IPS-20b (cell line): ENCODE results near the gene KIF5A.
"Not testable (repeated sequence)": the region's sequence is repeated elsewhere in the genome, so short reads cannot be mapped to it uniquely, and the experiment has no call there.

Experiments
- H3K27ac ChIP-seq: one replicate; pipeline ENCODE4 v1.5.1; 2013; ENCODE audit warnings: low read length
- H3K27me3 ChIP-seq: 2 replicates; pipeline ENCODE4 v1.6.1; 2013; ENCODE audit warnings: mild to moderate bottlenecking, low read length, inconsistent platforms; ENCODE audit not compliant: insufficient read depth
- H3K36me3 ChIP-seq: 2 replicates; pipeline ENCODE4 v1.6.1; 2013; ENCODE audit warnings: low read depth, mild to moderate bottlenecking, inconsistent platforms, low read length, moderate library complexity; ENCODE audit not compliant: insufficient read depth
- H3K4me1 ChIP-seq: 2 replicates; pipeline ENCODE4 v1.6.1; 2013; ENCODE audit warnings: mild to moderate bottlenecking, control low read depth, inconsistent platforms, low read length, moderate library complexity; ENCODE audit not compliant: insufficient read depth
- H3K4me3 ChIP-seq: 2 replicates; pipeline ENCODE4 v1.5.1; 2013; ENCODE audit warnings: mild to moderate bottlenecking, low read length, inconsistent platforms
- H3K9ac ChIP-seq: 2 replicates; pipeline ENCODE4 v1.6.1; 2013; ENCODE audit warnings: low read depth, mild to moderate bottlenecking, inconsistent platforms, low read length, moderate library complexity
- H3K9me3 ChIP-seq: 2 replicates; pipeline ENCODE4 v1.6.1; 2013; ENCODE audit warnings: mild to moderate bottlenecking, low read depth, low read length, inconsistent platforms; ENCODE audit not compliant: insufficient read depth

KIF5A gene

DNA sequence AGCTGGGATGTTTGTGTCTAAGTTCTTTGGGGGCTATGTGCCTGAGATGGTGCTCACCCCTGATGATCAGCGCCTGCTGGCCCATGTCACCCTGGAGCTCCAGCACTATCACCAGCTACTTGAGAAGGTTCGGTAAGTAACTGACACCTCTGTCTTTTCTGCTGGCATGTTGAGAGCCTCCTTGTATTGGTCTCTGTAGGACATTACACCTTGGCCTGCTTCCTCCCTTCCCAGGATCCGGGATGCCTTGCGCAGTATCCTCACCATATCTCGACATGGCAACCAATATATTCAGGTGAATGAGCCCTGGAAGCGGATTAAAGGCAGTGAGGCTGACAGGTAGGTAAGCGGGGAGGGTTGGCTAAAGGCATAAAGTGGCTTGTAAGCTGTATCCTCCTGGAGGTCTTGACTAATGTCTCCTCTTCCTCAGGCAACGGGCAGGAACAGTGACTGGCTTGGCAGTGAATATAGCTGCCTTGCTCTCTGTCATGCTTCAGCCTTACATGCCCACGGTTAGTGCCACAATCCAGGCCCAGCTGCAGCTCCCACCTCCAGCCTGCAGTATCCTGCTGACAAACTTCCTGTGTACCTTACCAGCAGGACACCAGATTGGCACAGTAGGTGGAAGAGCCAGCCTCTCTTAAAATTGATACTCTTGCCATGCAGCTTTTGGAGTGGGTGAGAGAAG lies 35.0 kb upstream of the KIF5A start:
- Histone ChIP-seq H3K9me3 (no peaks in the 10 kb centered on the region), H3K36me3 (peaks cover 94% of the 10 kb centered on the region), H3K27ac (no peak overlapping the region), H3K9ac (no peak overlapping the region), H3K4me1 (peaks cover 4% of the 10 kb centered on the region; the same call in 1 of the 2 replicates), H3K4me3 (no peak overlapping the region), H3K27me3 (no peaks in the 10 kb centered on the region)

DNA sequence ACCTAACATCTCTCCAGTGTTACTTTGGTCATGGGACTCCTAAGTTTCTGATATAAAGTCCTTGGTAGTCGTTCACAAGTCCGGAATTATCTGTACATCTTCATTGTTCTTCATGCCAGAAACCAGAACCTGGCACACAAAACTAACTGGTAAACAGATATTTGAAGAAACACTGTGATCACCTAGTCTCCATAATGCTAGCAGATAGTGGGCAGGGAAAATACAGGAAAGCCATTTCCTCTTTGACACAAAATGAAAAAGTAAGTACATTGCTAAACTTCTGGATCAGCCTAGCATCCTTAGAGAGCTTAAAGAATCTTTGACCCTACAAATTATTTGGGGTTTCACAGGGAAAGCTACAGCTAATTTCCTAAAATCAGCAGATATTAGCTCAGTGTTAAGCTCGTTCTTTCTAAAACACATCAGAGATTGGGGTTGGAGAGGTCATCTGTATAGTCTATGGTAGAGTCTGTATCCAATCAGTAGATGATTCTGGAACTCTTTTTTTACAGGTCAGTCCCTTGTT lies 34.4 kb upstream of the KIF5A start:
- peaks cover 88% of the 10 kb centered on the region for H3K36me3 ChIP-seq
- H3K9me3 ChIP-seq: no peaks in the 10 kb centered on the region
- no peak overlapping the region for H3K27ac ChIP-seq
- H3K4me3 ChIP-seq: no peak overlapping the region
- no peak overlapping the region for H3K9ac ChIP-seq
- no peaks in the 10 kb centered on the region for H3K27me3 ChIP-seq
- H3K4me1 ChIP-seq: peaks cover 4% of the 10 kb centered on the region; the same call in 1 of the 2 replicates

DNA sequence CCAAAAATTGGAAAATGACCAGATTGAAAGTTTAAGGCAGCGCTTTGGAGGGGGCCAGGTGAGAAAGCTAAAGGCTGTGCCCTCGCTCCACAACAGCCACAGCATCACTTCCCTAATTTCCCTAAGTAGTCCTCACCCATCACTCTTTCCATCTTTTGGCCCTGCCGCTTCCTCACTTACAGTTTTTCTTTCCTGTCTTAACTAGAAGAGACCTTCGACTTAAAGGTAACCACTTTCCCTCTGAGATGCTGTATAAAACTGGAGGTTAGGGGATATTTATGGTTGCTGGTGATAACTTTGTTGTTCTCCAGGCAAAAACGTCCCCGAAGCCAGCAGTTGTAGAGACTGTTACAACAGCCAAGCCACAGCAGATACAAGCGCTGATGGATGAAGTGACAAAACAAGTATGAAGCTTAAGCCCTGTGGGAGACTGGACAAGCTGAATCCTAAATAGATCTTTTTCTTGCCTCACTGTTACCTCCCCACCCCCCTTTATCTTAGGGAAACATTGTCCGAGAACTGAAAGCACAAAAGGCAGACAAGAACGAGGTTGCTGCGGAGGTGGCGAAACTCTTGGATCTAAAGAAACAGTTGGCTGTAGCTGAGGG lies 33.8 kb upstream of the KIF5A start:
- Histone ChIP-seq H3K27me3 (no peaks in the 10 kb centered on the region), H3K9me3 (no peaks in the 10 kb centered on the region), H3K4me1 (peaks cover 5% of the 10 kb centered on the region; the same call in 1 of the 2 replicates), H3K27ac (no peak overlapping the region), H3K36me3 (peaks cover 83% of the 10 kb centered on the region), H3K4me3 (no peak overlapping the region), H3K9ac (no peak overlapping the region)

DNA sequence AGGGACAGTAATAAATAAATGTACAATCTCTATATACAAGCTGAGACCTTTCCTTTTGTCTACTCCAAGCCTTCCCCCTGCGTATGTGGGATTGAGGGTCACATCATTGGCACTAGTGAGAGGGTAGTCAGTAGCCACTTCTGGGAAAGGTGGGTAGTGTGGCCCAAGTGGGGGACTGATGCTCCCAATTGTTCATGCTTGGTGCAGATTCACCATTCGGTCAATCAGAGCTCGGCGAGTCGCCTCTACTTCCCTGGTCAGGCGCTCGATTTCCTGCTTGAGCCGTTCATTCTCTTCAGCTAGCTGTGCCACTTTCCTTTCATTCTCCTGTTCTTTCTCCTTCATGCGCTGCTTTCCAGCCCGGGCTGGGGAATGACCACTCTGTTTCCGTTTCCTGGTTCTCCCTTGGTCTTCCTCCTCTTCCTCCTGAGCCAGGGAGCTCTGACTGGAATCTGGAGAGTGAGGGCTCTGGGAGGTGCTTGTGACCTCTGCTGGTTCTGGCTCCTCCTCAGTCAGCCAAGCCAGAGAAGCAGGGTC lies 33.2 kb upstream of the KIF5A start:
- peaks cover 76% of the 10 kb centered on the region for H3K36me3 ChIP-seq
- peaks cover 12% of the 10 kb centered on the region; the same call in 1 of the 2 replicates for H3K4me1 ChIP-seq
- H3K9me3 ChIP-seq: no peaks in the 10 kb centered on the region
- no peak overlapping the region for H3K4me3 ChIP-seq
- no peak overlapping the region for H3K27ac ChIP-seq
- no peaks in the 10 kb centered on the region; the same call in 1 of the 2 replicates for H3K27me3 ChIP-seq
- no peak overlapping the region for H3K9ac ChIP-seq

DNA sequence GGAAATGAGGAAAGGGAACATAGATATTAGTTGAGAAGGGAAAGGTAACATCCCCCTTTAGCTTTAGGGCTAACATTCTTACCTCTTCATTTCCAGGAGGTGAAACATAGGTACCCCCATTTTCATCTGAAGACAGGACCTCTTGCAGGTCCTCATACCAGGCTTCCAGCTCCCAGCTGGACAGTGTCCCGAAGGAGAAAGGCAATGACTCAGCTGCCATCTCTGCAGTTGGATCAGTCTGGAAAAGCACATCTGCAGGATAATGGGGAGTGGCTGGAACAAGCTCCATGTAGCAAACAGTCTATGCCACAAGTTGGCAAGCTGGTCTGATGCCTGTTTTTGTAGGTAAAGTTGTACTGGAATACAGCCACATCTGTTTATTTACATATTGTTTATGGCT lies 32.7 kb upstream of the KIF5A start:
- no peak overlapping the region for H3K27ac ChIP-seq
- H3K36me3 ChIP-seq: peaks cover 71% of the 10 kb centered on the region
- no peaks in the 10 kb centered on the region for H3K9me3 ChIP-seq
- no peak overlapping the region for H3K4me3 ChIP-seq
- peaks cover 16% of the 10 kb centered on the region; the same call in 1 of the 2 replicates for H3K4me1 ChIP-seq
- no peaks in the 10 kb centered on the region; the same call in 1 of the 2 replicates for H3K27me3 ChIP-seq
- no peak overlapping the region for H3K9ac ChIP-seq

DNA sequence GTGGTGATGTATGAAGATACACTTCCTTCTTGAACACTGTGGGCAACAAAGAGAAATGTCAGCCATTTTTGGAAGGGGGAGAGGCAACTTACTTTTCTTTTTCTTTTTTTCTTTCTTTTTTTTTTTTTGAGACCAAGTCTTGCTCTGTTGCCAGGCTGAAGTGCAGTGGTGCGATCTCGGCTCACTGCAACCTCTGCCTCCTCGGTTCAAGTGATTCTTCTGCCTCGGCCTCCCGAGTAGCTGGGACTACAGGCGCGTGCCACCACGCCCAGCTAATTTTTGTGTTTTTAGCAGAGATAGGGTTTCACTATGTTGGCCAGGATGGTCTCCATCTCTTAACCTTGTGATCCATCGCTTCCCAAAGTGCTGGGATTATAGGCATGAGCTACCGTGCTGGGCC lies 32.1 kb upstream of the KIF5A start:
- H3K27ac ChIP-seq, H3K9me3 ChIP-seq, H3K27me3 ChIP-seq, H3K4me3 ChIP-seq, H3K9ac ChIP-seq: not testable (repeated sequence)
- H3K36me3 ChIP-seq: peaks cover 66% of the 10 kb centered on the region
- peaks cover 16% of the 10 kb centered on the region; the same call in 1 of the 2 replicates for H3K4me1 ChIP-seq

DNA sequence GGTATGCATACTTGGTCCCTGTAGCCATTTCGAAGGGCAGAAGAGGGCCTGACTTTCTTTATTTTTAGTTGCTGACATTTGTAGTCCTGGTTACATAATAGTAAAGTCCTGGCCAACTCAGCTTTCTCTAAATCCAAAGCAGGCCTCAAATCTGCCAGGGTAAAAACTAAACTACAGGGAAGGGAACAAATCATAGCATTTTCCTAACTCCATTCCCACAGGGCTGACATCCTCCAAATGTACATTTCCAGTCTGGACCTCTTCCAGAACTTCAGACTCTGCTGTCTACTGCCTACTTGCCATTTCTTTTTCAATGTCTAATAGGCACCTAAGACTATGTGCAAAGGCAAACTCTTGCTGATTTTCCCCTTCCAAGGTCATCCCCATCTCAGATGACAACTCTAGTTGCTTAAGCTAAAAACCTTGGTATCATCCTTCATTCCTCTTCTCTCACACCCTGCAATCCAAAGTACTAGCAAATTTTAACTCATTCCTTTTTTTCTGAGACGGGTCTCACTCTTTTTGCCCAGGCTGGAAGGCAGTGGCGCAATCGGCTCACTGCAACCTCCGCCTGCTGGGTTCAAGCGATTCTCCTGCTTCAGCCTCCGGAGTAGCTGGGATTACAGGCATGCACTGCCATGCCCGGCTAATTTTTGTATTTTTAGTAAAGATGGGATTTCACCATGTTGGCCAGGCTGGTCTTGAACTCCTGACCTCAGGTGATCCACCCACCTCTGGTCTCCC lies 31.5 kb upstream of the KIF5A start:
- Histone ChIP-seq H3K36me3 (peaks cover 60% of the 10 kb centered on the region), H3K4me3 (no peak overlapping the region), H3K9ac (no peak overlapping the region), H3K27ac (no peak overlapping the region), H3K9me3 (no peaks in the 10 kb centered on the region), H3K4me1 (peaks cover 16% of the 10 kb centered on the region; the same call in 1 of the 2 replicates), H3K27me3 (no peaks in the 10 kb centered on the region; the same call in 1 of the 2 replicates)

DNA sequence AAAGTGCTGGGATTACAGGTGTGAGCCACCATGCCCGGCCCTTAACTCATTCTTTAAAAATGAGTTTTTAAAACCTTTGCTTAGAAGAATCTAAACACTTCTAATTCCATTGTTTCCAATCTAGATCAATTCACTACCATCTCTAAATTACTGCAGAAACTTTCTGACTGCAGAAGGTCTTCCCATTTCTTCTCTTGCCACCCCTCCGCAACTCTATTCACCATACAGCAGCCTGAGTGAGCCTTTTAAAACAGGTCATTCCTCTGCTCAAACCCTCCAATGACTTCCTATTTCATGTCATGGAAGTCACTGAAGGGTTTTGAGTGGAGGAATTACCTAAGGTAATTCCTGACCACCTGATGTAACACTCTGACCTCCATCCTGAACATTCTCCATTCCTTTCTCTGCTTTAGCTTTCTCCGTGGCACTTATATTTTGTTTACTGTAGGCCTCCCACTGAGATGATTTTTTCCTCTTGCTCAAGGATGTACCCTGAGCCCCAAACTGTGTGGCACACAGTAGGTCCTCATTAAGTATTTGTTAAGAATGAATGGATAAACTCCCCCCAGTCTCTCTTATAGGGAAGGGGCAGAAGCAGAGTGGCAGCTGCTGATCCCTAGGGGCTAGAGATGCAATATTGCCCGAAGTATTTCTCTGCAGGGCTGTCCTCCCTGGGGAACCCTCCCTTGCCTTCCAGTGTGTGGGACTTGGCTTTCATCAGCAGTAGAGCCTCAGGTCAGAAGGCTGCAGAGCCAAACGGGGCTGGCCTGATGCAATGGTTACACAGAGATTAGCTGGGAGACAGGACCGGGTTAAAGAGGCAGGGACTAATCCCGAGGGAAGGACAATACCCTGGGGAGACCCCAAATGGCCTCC lies 30.7 kb upstream of the KIF5A start:
- peaks cover 53% of the 10 kb centered on the region for H3K36me3 ChIP-seq
- no peak overlapping the region for H3K27ac ChIP-seq
- H3K4me3 ChIP-seq: peak overlapping the region; percentile 82
- no peaks in the 10 kb centered on the region for H3K9me3 ChIP-seq
- peak overlapping the region; percentile 91 for H3K9ac ChIP-seq
- peaks cover 16% of the 10 kb centered on the region; the same call in 1 of the 2 replicates for H3K4me1 ChIP-seq
- no peaks in the 10 kb centered on the region; the same call in 1 of the 2 replicates for H3K27me3 ChIP-seq

DNA sequence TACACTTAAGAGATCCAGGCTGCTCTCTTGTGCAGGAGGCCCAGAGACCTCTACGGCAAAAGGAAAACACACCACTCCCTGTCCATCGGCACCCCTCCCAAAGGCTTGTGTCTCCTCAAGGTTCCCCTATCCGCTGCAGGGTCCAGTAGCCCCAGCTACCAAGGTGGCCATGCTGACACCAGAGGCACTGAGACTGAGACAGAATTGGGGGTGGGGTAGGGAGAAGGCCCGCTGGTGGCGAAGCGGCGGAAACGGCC lies 30.1 kb upstream of the KIF5A start:
- H3K27ac ChIP-seq: peak overlapping the region; percentile 22
- H3K36me3 ChIP-seq: peaks cover 53% of the 10 kb centered on the region
- H3K27me3 ChIP-seq: no peaks in the 10 kb centered on the region; the same call in 1 of the 2 replicates
- peak overlapping the region; percentile 91 for H3K9ac ChIP-seq
- H3K4me3 ChIP-seq: peak overlapping the region; percentile 82
- no peaks in the 10 kb centered on the region for H3K9me3 ChIP-seq
- peaks cover 16% of the 10 kb centered on the region; the same call in 1 of the 2 replicates for H3K4me1 ChIP-seq

DNA sequence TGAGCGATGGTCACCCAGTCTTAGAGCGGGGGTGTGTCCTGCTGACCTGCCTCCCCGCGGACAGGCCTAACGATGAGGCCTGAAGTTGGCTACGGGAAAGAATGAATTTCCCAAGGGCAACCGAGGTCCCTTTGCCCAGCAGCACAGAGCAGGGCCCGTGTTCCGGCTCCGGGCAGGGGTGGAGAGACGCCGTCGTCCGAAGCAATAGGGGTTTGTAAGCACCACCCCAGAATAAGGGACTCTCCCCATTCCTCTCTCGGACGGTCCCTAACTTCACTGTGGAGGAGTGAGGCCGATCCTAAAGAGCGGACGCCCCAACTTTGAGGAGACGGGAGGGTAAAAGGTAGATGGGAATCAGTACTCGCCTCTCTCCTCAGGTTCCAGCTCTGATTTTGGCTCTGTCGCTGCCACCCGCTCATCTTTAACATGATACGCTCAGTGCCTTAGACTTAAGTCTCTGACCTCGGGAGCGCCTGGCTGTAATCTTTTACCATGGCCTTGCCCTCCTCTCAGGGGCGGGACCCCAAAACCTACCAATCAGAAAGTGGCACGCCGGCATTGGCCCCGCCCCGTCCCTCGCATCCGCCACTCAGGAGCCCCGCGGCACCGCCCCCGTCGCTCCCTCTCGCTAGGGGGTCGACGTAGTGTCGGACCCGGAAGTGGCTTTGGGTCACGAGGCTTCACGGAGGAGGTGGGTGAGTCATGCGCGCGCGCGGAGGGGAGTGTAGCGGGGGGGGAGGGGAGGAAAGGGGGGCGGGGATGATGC lies 29.6 kb upstream of the KIF5A start, which contains the start of gene DDIT3:
DDIT3 (minus strand) TSS at position 462 of the 766 bp plus-strand sequence. CDS start 3,108 bp downstream, outside the sequence.
- Histone ChIP-seq H3K27ac (peak within 1 kb of the TSS; percentile 22), H3K9ac (peak within 1 kb of the TSS; percentile 91), H3K27me3 (no peaks in the 10 kb centered on the region; the same call in 1 of the 2 replicates), H3K4me3 (peak within 1 kb of the TSS; percentile 82), H3K36me3 (peaks cover 50% of the 10 kb centered on the region), H3K4me1 (peaks cover 16% of the 10 kb centered on the region; the same call in 1 of the 2 replicates), H3K9me3 (no peaks in the 10 kb centered on the region)
